ENCODE results near the gene DBH.

DNA sequence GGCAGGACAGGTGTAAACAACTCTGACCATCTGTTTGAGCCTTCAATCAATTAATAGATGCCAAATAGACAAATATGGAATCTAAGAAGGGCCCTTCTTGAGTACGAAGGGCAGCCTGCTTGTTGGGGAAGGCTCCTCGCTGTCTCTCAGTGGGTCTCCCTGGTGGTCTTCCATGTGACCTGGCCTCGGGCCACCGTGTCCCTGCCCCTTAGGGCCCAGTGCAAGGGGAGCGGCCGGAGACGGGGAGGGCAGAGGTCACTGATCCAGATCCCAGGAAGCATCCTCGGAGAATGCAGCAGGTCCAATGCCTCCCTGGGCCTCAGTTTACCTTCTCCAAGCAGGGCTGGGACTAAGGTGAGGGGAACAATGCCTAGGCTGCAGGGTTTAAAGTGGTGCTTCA is 2.5 kb downstream of the DBH start:
- TF ChIP-seq, protein P1, sequence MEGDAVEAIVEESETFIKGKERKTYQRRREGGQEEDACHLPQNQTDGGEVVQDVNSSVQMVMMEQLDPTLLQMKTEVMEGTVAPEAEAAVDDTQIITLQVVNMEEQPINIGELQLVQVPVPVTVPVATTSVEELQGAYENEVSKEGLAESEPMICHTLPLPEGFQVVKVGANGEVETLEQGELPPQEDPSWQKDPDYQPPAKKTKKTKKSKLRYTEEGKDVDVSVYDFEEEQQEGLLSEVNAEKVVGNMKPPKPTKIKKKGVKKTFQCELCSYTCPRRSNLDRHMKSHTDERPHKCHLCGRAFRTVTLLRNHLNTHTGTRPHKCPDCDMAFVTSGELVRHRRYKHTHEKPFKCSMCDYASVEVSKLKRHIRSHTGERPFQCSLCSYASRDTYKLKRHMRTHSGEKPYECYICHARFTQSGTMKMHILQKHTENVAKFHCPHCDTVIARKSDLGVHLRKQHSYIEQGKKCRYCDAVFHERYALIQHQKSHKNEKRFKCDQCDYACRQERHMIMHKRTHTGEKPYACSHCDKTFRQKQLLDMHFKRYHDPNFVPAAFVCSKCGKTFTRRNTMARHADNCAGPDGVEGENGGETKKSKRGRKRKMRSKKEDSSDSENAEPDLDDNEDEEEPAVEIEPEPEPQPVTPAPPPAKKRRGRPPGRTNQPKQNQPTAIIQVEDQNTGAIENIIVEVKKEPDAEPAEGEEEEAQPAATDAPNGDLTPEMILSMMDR (IDR thresholded peaks at IDR 0.05; ENCODE audit: low read depth, low read length, poor library complexity, severe bottlenecking) = no peak
- no peak for TF ChIP-seq EZH2phosphoT487 (IDR thresholded peaks at IDR 0.05; ENCODE audit: borderline replicate concordance, low read length)
